CD1c-positive myeloid dendritic cell (primary cell): ENCODE data around the gene RASSF6.
"Not testable (repeated sequence)": the region's sequence is repeated elsewhere in the genome, so short reads cannot be mapped to it uniquely, and the experiment has no call there.

Source experiments
- DNase-seq: peaks from one replicate; pipeline ENCODE4 v3.0.0-alpha.2; 2016; ENCODE audit errors: extremely low spot score

RASSF6 gene

DNA sequence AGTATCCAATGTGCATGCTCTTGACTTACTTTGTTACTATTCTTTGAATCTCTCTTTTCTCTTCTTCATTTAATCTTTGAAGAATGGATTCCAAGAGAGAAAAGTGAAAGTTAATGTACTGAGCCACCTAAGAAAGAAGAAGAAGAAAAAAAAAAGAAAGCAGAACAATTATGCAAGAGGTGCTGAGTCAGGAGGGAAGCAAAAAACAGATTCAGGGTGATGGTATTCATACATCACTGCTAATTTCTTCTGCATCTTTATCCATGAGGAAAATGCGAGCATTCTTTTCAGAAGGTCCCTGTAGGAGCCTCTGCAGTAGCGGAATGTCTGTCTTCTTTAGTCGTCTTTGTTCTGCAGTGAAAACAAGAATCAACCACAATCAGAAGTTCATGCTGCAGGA lies 43.9 kb downstream of the RASSF6 start:
- no peak for DNase-seq

DNA sequence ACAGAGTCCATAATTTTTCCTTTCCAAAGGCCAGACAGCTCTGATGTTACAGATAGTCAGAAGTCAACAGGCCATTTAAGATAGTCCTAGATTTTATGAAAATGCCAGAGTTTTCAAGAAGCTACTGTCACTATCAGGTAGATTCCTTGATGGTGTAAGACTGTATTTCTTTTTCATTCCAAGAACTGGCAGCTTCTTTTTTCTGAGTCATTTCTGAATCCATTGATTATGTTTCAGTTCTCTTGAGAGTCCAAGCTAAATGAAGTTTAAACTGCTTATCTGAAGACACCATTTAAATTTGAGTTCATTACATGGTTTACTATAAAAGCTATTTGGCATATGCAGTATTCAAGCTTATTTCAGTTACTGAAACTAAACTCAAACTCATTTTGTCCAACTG lies 44.6 kb downstream of the RASSF6 start:
- no peak for DNase-seq

DNA sequence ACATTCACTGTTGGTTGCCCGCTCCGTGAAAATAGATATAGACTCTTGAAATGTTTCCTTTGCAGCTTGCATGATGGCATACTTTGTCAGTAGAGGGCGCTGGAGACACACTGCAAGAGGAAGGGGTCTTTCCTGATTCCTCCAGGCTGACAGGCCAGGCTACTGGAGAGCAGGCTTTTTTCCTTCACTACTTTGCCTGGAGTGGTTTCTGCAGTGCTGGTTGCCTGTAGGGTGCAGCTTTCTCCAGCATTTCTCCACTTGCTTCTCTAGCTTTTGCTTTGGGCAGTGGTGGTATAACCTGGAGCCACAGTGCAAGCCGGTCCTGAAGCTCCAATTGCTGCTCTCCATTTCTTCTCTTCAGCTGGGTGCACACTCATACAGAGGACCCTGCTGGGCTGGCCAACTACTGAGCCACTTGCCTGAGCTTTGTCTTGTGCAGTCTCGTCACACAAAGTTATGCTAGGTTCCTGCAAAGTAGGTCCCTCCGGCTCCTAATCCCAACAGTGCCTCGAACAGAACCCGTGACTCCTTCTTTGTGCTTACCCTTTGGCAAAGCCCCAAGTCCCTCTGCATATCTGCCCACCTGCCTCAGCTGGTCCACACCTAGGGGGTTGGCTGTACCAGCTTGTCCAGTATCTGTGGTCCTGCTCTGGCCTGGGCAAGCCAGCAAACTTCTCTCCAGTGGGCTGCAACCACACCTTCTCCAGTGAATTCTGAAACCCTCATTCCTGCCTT lies 46.3 kb downstream of the RASSF6 start:
- DNase-seq, result peak; percentile 44

DNA sequence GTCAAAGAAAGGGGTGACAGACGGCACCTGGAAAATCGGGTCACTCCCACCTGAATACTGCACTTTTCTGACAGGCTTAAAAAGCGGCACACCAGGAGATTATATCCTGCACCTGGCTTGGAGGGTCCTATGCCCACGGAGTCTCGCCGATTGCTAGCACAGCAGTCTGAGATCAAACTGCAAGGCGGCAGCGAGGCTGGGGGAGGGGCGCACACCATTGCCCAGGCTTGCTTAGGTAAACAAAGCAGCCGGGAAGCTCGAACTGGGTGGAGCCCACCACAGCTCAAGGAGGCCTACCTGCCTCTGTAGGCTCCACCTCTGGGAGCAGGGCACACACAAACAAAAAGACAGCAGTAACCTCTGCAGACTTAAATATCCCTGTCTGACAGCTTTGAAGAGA lies 69.4 kb downstream of the RASSF6 start:
- DNase-seq, result not testable (repeated sequence)

DNA sequence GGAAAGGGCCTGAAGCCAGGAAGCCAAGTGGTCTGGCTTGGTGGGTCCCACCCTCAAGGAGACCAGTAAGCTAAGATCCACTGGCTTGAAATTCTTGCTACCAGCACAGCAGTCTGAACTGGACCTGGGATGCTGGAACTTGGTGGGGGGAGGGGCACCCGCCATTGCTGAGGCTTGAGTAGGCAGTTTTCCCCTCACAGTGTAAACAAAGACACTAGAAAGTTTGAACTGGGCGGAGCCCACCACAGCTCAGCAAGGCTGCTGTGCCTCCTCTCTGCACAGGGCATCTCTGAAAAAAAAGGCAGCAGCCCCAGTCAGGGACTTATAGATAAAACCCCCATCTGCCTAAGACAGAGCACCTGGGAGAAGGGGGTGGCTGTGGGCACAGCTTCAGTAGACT lies 75.6 kb downstream of the RASSF6 start:
- DNase-seq, result no peak

DNA sequence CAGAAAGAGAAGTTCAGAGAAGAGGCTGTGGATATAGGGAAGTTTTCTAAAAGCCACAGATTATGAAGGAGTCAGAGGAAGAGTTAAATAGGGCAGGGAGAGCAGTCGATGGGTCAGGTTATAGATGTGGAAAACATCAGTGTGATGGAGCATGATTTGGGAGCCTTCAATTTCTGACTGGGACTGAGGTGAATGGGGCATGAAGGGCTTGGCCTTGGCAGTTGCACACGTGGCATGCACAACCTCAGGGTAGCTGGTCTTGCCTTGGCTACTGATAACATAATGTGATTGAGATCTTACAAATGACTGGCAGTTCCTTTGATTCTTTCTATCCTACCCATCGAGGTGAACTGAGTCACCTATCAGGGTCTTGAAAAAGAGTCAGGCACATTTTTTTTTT lies 79.0 kb downstream of the RASSF6 start:
- no peak for DNase-seq

DNA sequence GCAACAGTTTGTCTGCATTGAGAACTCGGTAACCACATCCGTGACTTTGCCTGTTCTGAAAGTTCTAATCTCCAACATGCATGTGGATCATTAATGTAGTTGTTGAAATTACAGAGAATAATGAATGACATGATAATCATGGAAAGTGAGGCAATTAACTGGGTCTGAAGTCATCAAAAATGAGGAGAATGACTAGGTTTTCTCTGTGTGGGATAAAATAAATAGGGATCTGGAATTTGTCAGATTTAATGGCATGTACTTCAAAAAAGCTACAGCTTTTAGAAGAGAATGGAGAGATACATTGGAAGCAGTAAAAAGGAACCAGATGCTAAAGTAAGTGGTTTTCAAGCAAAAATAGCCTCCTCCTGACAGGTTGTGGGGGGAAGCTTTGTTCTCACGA lies 79.4 kb downstream of the RASSF6 start:
- DNase-seq, result no peak

DNA sequence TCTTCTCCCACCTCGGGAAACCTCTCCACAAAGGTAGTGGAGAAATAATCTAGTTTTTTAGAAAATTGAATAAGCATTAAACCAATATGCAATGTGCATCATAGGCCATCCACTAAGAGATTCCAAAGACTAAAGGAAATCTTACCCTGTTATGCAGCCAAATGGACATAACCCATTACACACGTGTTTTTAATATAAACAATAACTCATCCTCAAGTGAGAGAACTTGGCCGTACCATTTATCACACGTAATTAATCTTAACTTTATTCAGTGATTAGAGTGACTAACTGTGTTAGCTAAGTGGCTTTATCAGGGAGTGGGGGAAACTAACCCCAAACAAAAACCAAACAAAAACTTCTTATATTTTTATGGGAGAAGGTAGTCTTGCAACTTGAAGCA lies 80.8 kb downstream of the RASSF6 start:
- DNase-seq, result no peak

DNA sequence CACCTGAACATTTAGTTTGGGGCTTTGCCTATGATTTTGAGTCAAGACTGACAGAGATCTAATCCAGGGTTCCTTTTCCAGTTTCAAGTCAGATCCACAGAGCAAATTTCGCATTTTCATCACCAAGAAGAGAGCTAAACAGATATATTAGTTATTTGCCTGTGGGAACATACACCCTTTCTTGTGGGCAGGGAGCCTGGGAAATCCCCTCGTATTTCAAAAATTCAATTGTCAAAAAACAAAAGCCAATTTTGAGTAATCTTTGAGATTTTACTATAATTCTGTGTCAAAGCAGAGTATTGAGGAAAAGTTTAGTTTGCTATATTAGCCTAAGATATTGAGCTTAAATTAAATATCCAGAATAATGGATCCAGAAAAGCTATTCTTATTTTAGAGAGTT lies 82.1 kb downstream of the RASSF6 start:
- DNase-seq, result no peak

DNA sequence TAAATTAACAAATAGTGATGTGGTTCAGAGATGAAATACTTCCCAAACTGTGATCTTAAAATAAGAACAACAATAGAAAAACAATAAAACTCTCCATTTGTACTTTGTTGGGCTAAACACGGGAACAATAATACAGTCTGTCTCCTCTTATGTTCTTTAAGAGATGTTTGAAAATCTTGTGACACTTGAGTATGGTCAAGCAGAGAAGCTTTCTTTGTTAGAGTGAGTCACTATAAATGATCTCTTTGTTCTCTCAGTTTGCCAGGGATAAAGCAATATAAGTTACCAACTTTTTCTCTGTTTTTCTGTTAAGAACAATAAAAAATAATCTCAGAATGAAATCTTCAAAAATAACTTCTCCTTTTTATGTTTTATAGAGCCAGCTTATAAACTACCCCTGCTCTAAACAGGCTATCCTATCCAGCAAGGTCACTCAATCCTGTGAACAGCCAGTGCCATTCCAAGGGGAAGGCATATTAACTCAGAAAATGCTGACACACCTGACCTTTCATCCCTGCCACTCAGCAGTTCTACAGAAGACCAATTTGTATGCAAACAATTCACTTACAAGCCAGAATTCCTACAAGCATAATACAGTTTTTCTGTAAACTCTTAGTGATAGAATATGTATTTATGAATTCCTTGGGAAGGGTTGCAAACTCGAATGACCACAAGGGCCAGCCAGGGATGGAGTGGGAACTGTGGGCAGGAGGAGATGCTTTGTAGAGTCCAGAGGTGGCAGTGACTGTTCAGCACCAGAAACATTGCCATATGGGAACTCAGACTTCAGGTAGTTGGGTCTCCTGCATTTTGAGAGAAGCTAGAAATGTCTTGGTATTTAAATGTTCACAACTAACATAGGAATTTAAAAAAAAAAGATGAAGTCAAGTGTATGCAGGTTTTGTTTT lies 86.5 kb downstream of the RASSF6 start:
- no peak for DNase-seq

DNA sequence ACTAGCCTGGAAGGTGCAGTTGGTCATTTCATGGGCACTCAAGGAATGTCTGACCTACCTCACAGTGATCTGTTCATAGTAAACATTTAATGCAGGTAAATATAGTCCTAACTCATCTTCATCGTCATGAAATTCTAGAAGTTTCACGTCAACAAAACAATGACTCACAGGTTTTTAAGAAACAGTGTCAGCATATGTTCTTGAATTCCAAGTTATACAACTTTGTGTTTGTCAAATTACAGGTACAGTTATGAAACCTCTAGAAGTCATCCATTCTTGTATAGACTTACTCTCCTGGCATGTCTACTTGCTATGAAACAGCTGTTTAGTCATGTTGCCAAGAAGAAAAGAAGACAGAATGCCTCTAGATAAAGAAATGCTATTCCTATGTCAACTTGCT lies 92.1 kb downstream of the RASSF6 start:
- DNase-seq, result no peak

DNA sequence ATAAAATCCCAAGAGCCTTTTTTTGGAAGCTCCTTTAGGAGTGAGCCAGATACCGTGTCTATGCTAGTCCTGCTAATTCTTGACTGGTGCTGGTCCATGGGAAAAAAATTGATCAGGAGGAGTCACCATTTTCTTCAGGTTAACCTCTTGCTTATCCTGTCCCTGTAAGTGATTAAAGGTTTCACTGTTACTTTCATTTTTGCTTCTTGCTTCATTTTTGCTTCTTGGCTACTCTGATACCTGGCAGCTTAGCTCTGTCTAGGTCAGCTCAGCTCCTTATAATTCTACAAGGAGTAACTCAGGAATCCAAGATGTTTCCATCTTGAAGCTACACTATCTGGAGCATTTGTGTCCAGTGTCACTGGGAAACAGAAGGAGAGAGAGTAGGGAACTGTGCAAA lies 93.0 kb downstream of the RASSF6 start:
- no peak for DNase-seq

DNA sequence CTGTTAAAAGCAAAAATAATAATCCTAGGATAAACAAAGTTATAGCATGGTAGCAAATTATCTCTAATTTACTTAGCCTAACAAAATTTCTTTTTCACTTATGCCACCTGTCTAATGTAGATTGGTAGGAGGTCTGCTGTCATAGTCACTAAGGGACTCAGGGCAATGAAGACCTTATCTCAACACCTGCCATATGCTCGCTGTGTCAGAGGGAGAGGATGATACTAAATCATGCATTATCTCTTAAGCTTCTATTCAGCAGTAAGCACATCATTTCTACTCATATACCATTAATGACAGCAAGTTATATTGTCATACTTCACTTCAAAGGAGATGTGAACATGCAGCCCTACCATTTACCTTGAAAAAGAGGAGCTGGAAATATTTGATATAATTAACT lies 94.6 kb downstream of the RASSF6 start:
- DNase-seq, result no peak

DNA sequence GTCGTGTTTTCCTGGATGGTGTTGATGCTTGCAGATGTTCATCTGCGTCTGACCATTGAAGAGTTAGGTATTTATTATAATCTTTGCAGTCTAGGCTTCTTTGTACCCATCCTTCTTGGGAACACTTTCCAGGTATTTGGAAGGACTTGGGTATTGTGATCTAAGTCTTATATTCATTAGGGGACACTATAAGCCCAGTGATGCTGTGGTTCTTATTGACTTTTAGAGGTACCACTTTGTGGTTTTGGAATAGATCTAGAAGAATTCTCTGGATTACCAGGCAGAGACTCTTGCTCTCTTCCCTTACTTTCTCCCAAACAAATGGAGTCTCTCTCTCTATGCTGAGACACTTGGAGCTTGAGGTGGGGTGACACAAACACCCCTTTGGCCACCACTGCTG lies 97.1 kb downstream of the RASSF6 start:
- no peak for DNase-seq
